Measurements from ENCODE around the gene NANOGP8.
"Not testable (repeated sequence)": the region's sequence is repeated elsewhere in the genome, so short reads cannot be mapped to it uniquely, and the experiment has no call there.

GRCh38 chr15:35082371-35083348 is 2.4 kb downstream of the NANOGP8 start:
- not testable (repeated sequence) for TF ChIP-seq CTCF, POLR2A (IDR thresholded peaks at IDR 0.05)
